Measurements from ENCODE around the gene TRMO. TPM values are rescaled to one million over a fixed set of nuclear protein-coding genes. Genes with fewer than 3 reads are reported as not detected.

Gene TRMO
- total and polyA plus RNA-seq, 2 of the 8 experiments (the other 6 are each of a cell fraction or from before 2014, with no cell fraction given), result 4.6 to 5.6 TPM

DNA sequence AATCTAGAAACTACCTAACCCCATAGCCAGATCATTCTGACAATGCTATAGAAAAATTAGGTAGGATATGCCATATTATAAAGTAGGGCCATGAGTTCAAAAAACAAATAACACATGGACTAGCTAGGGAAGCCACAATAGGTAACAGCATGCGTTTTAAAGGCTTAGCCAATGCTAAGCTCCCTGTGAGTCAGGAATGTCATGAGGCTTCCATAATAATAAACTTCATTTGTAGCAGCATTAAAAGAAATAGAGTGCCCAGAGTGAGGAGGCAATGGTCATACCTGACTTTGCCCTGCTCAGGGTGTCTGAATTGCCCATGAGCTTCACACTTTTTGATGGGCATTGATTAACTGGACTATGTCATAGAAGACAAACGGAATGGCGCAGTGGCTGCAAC, 53.4 kb downstream of the TRMO start:
- no peaks in the 10 kb centered on the region; a peak in 1 of 7 replicates for H3K27me3 ChIP-seq (replicated peaks in 1 of 4; ENCODE audit: control insufficient read depth in 3 of 4, extremely low read depth in 1 of 4, insufficient read depth in 3 of 4, low read length in 3 of 4)

More for the DNA sequence above, 53.4 kb downstream of the TRMO start:
- H3K27ac ChIP-seq (ENCODE audit: low read depth, low read length), result no peak overlapping the region
- no peak overlapping the region for H2BK15ac ChIP-seq (ENCODE audit: low read length)
- H2BK120ac ChIP-seq (replicated peaks; ENCODE audit: low read depth, low read length), result no peak overlapping the region
- H3K4me1 ChIP-seq (replicated peaks in 1 of 4; ENCODE audit: control insufficient read depth in 3 of 4, insufficient read depth in 4 of 4, low read length in 3 of 4), result peaks cover under 1 to 8% (median 6%) of the 10 kb centered on the region in 4 experiments; a peak in 4 of 7 replicates
- H3K23ac ChIP-seq (ENCODE audit: insufficient read length), result no peak overlapping the region
- no peak overlapping the region for H2BK5ac ChIP-seq (ENCODE audit: low read depth, low read length)
- H3K18ac ChIP-seq (ENCODE audit: extremely low read depth, low read length), result no peak overlapping the region
- ChIA-PET CTCF (ENCODE audit: partially characterized antibody) (interaction anchor here (0.6 to 2.5 kb wide), 3 partner anchors 19 to 1988 kb away, joined by 3 to 13 read pairs (median 4); no protein-coding TSS in a partner anchor), POLR2A (ENCODE audit: partially characterized antibody) (interaction anchor here (0.5 kb wide), 1 partner anchor 11 kb away, joined by 3 read pairs; no protein-coding TSS in a partner anchor)
- no peak overlapping the region for H3K14ac ChIP-seq (ENCODE audit: insufficient read length)
- H3K4me2 ChIP-seq (ENCODE audit: insufficient read depth in 1 of 2, low read depth in 2 of 2, low read length in 2 of 2), result peak overlapping the region in 1 of 2 experiments; percentile 44; a peak in 3 of 4 replicates
- TF ChIP-seq BRCA1 (IDR thresholded peaks at IDR 0.05; ENCODE audit: low read depth, low read length), result no peak
- TF ChIP-seq TEAD4 (IDR thresholded peaks at IDR 0.05; ENCODE audit: low read depth, low read length), result peak; percentile 69
- no peak for TF ChIP-seq TAF7 (optimal IDR thresholded peaks at IDR 0.05; ENCODE audit: borderline replicate concordance, low read depth, low read length)
- TF ChIP-seq, protein P1, sequence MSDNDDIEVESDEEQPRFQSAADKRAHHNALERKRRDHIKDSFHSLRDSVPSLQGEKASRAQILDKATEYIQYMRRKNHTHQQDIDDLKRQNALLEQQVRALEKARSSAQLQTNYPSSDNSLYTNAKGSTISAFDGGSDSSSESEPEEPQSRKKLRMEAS (IDR thresholded peaks at IDR 0.05), result peak; percentile 12; the same call in 1 of the 2 replicates
- no peak for TF ChIP-seq POLR2A (IDR thresholded peaks at IDR 0.05; ENCODE audit: control extremely low read depth in 1 of 2, low read depth in 2 of 2, low read length in 2 of 2)
- TF ChIP-seq MAFK (IDR thresholded peaks at IDR 0.05; ENCODE audit: low read depth, low read length), result no peak
- no peak overlapping the region for H2BK12ac ChIP-seq (ENCODE audit: low read depth, low read length)
- no peak overlapping the region for H4K91ac ChIP-seq (replicated peaks; ENCODE audit: insufficient read length, low read length)
- H3K9me3 ChIP-seq (ENCODE audit: insufficient read depth in 2 of 2, low read depth in 1 of 2, low read length in 1 of 2), result no peaks in the 10 kb centered on the region
- WGBS, 2 experiments (ENCODE audit: extremely low coverage in 1 of 2, insufficient coverage in 1 of 2, insufficient read length in 1 of 2, insufficient replicate concordance in 2 of 2, low coverage in 1 of 2, low lambda C conversion rate in 2 of 2, missing lambda C conversion rate in 1 of 2), result 68% methylated on average over 3 of the region's 3 CpGs; no CpG with 5 or more reads in 1 of the 2 experiments
- H3K79me2 ChIP-seq (ENCODE audit: control insufficient read depth in 1 of 2, insufficient read depth in 2 of 2, low read length in 2 of 2), result no peaks in the 10 kb centered on the region
- H3K36me3 ChIP-seq (ENCODE audit: control insufficient read depth in 2 of 4, insufficient read depth in 4 of 4, low read length in 3 of 4), result no peaks in the 10 kb centered on the region
- H3K9ac ChIP-seq (replicated peaks in 1 of 4; ENCODE audit: extremely low read depth in 1 of 4, low read depth in 3 of 4, low read length in 3 of 4), result no peak overlapping the region
- no peak overlapping the region for H3K56ac ChIP-seq (replicated peaks; ENCODE audit: insufficient read length, low read depth, low read length)
- H3K4ac ChIP-seq (replicated peaks; ENCODE audit: insufficient read length, low read depth, low read length), result no peak overlapping the region
- H2AK5ac ChIP-seq (ENCODE audit: low read depth, low read length), result no peak overlapping the region
- H4K20me1 ChIP-seq (replicated peaks in 1 of 2; ENCODE audit: control insufficient read depth in 1 of 2, insufficient read depth in 2 of 2, low read length in 2 of 2), result no peaks in the 10 kb centered on the region
- no peaks in the 10 kb centered on the region for H3K79me1 ChIP-seq (ENCODE audit: low read depth, low read length)
- FAIRE-seq (no peak), DNase-seq (ENCODE audit: low read depth in 1 of 2, low spot score in 2 of 2) (peak in 1 of 2 experiments; percentile 42)
- H3K4me3 ChIP-seq (ENCODE audit: extremely low read depth in 1 of 4, insufficient read depth in 2 of 4, low read depth in 3 of 4, low read length in 4 of 4), result peak overlapping the region in 1 of 4 experiments; percentile 19; a peak in 1 of 8 replicates
- H2BK20ac ChIP-seq (ENCODE audit: low read length), result no peak overlapping the region
- no peak overlapping the region for H4K8ac ChIP-seq (ENCODE audit: extremely low read depth, insufficient read depth, low read length)
- H3K23me2 ChIP-seq (ENCODE audit: low read depth, low read length), result no peaks in the 10 kb centered on the region
- no peak overlapping the region for H2AFZ ChIP-seq (ENCODE audit: low read length)
- no peak overlapping the region for H4K5ac ChIP-seq (ENCODE audit: insufficient read length, low read depth, low read length)

Data from H1 (cell line).